Measurements from ENCODE around the gene NCKIPSD.

NCKIPSD gene

GRCh38 chr3:48630833-48631232 is 54.9 kb downstream of the NCKIPSD start:
- DNase-seq (ENCODE audit: low read depth) = no peak
- no peak overlapping the region for H3K4me3 ChIP-seq (ENCODE audit: low read length)
- TF ChIP-seq CTCF (IDR thresholded peaks at IDR 0.05; ENCODE audit: insufficient read depth, low read depth, low read length, missing control alignments) = no peak

GRCh38 chr3:48630407-48630806 is 55.3 kb downstream of the NCKIPSD start:
- TF ChIP-seq CTCF (IDR thresholded peaks at IDR 0.05; ENCODE audit: insufficient read depth, low read depth, low read length, missing control alignments) = no peak
- no peak for DNase-seq (ENCODE audit: low read depth)
- H3K4me3 ChIP-seq (ENCODE audit: low read length) = no peak overlapping the region

- TF ChIP-seq CTCF (IDR thresholded peaks at IDR 0.05; ENCODE audit: insufficient read depth, low read depth, low read length, missing control alignments) = no peak
- no peak for DNase-seq (ENCODE audit: low read depth)
- H3K4me3 ChIP-seq (ENCODE audit: low read length) = no peak overlapping the region
Observed at GRCh38 chr3:48629894-48630293, 55.8 kb downstream of the NCKIPSD start.

- TF ChIP-seq CTCF (IDR thresholded peaks at IDR 0.05; ENCODE audit: insufficient read depth, low read depth, low read length, missing control alignments) = no peak
- no peak for DNase-seq (ENCODE audit: low read depth)
- H3K4me3 ChIP-seq (ENCODE audit: low read length) = no peak overlapping the region
Observed at GRCh38 chr3:48628277-48629017, 57.3 kb downstream of the NCKIPSD start.

GRCh38 chr3:48625600-48625999 is 60.1 kb downstream of the NCKIPSD start:
- no peak for DNase-seq (ENCODE audit: low read depth)
- H3K4me3 ChIP-seq (ENCODE audit: low read length) = no peak overlapping the region
- TF ChIP-seq CTCF (IDR thresholded peaks at IDR 0.05; ENCODE audit: insufficient read depth, low read depth, low read length, missing control alignments) = no peak

- TF ChIP-seq CTCF (IDR thresholded peaks at IDR 0.05; ENCODE audit: insufficient read depth, low read depth, low read length, missing control alignments) = no peak
- no peak overlapping the region for H3K4me3 ChIP-seq (ENCODE audit: low read length)
- no peak for DNase-seq (ENCODE audit: low read depth)
Observed at GRCh38 chr3:48624767-48625166, 60.9 kb downstream of the NCKIPSD start.
